ENCODE data around the gene SLC7A5.
A peak's percentile ranks its signal among the peaks of the same experiment; 100 is the strongest.
"Not testable (repeated sequence)": the region's sequence is repeated elsewhere in the genome, so short reads cannot be mapped to it uniquely, and the experiment has no call there.

Gene SLC7A5

GRCh38 chr16:87827588-87827915 is 41.8 kb downstream of the SLC7A5 start:
- not testable (repeated sequence) for H2AFZ ChIP-seq (ENCODE audit: low read depth, low read length)

GRCh38 chr16:87826798-87827587 is 42.3 kb downstream of the SLC7A5 start:
- no peak overlapping the region for H3K4me3 ChIP-seq (ENCODE audit: low read length)
- H3K36me3 ChIP-seq (ENCODE audit: insufficient read depth, low read length): peaks cover 9% of the 10 kb centered on the region
- H3K4me1 ChIP-seq (ENCODE audit: insufficient read depth, low read length): peaks cover 12% of the 10 kb centered on the region
- no peak overlapping the region for H2AFZ ChIP-seq (ENCODE audit: low read depth, low read length)
- H3K9me3 ChIP-seq (ENCODE audit: low read length): no peaks in the 10 kb centered on the region
- H3K27me3 ChIP-seq (ENCODE audit: insufficient read depth, low read length): no peaks in the 10 kb centered on the region

More at GRCh38 chr16:87827588-87827915, 41.8 kb downstream of the SLC7A5 start:
- H3K9me3 ChIP-seq (ENCODE audit: low read length); H3K4me3 ChIP-seq (ENCODE audit: low read length); H3K36me3 ChIP-seq (ENCODE audit: insufficient read depth, low read length); H3K4me1 ChIP-seq (ENCODE audit: insufficient read depth, low read length); H3K27me3 ChIP-seq (ENCODE audit: insufficient read depth, low read length): not testable (repeated sequence)

GRCh38 chr16:87826407-87826797 is 42.9 kb downstream of the SLC7A5 start:
- not testable (repeated sequence) for H3K36me3 ChIP-seq (ENCODE audit: insufficient read depth, low read length); H2AFZ ChIP-seq (ENCODE audit: low read depth, low read length); H3K9me3 ChIP-seq (ENCODE audit: low read length); H3K4me3 ChIP-seq (ENCODE audit: low read length); H3K27me3 ChIP-seq (ENCODE audit: insufficient read depth, low read length)
- peaks cover 17% of the 10 kb centered on the region for H3K4me1 ChIP-seq (ENCODE audit: insufficient read depth, low read length)

GRCh38 chr16:87825842-87826120 is 43.5 kb downstream of the SLC7A5 start:
- H2AFZ ChIP-seq (ENCODE audit: low read depth, low read length); H3K27me3 ChIP-seq (ENCODE audit: insufficient read depth, low read length); H3K36me3 ChIP-seq (ENCODE audit: insufficient read depth, low read length); H3K4me3 ChIP-seq (ENCODE audit: low read length); H3K9me3 ChIP-seq (ENCODE audit: low read length): not testable (repeated sequence)
- H3K4me1 ChIP-seq (ENCODE audit: insufficient read depth, low read length): peaks cover 18% of the 10 kb centered on the region

GRCh38 chr16:87824991-87825841 is 44.1 kb downstream of the SLC7A5 start:
- H2AFZ ChIP-seq (ENCODE audit: low read depth, low read length): no peak overlapping the region
- H3K36me3 ChIP-seq (ENCODE audit: insufficient read depth, low read length): peaks cover 2% of the 10 kb centered on the region
- no peaks in the 10 kb centered on the region for H3K27me3 ChIP-seq (ENCODE audit: insufficient read depth, low read length)
- H3K4me3 ChIP-seq (ENCODE audit: low read length): no peak overlapping the region
- H3K9me3 ChIP-seq (ENCODE audit: low read length): no peaks in the 10 kb centered on the region
- H3K4me1 ChIP-seq (ENCODE audit: insufficient read depth, low read length): peaks cover 18% of the 10 kb centered on the region

GRCh38 chr16:87824016-87824990 is 45.0 kb downstream of the SLC7A5 start:
- H3K36me3 ChIP-seq (ENCODE audit: insufficient read depth, low read length): no peaks in the 10 kb centered on the region
- no peak overlapping the region for H3K4me3 ChIP-seq (ENCODE audit: low read length)
- no peak overlapping the region for H2AFZ ChIP-seq (ENCODE audit: low read depth, low read length)
- peaks cover 18% of the 10 kb centered on the region for H3K4me1 ChIP-seq (ENCODE audit: insufficient read depth, low read length)
- no peaks in the 10 kb centered on the region for H3K9me3 ChIP-seq (ENCODE audit: low read length)
- H3K27me3 ChIP-seq (ENCODE audit: insufficient read depth, low read length): no peaks in the 10 kb centered on the region

DNA sequence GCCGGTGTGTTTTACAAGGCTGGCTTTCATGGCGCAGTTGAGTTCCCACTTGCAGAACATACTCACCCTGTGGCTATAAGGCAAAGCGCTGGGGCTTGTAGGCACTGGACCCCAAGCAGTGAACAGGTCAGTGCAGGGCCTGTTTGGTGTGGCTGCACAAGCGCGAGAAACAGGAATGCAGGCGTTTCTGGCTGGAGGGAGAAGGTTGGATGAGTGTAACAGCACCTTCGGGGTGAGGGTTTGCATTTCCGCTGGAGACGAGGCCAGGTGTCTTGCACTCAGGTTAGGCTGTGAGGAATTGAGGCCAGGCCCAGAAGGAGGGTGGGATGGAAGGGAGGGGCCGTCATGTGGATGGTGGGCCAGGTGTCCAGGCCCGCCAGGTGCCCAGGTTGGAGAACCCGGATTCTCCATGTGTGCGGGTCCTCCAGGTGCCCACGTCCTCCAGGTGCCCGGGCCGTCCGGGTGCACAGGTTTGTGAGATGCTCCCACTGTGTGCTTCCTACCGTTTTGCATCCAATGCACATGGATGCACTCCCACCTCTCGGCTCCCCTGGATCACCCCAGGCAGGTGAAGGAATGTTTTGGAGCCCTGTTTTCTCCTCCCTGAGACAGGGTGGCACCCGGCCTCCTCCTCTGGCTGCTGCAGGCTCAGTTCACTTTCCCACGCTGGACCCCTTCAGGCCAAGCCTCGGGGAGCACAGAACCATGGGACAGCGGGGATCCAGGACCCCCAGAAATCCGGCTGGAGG is 46.0 kb downstream of the SLC7A5 start:
- Histone ChIP-seq H3K4me1 (ENCODE audit: insufficient read depth, low read length) (peaks cover 18% of the 10 kb centered on the region), H3K4me3 (ENCODE audit: low read length) (no peak overlapping the region), H3K9me3 (ENCODE audit: low read length) (peaks cover 3% of the 10 kb centered on the region), H2AFZ (ENCODE audit: low read depth, low read length) (no peak overlapping the region), H3K27me3 (ENCODE audit: insufficient read depth, low read length) (no peaks in the 10 kb centered on the region), H3K36me3 (ENCODE audit: insufficient read depth, low read length) (no peaks in the 10 kb centered on the region)

DNA sequence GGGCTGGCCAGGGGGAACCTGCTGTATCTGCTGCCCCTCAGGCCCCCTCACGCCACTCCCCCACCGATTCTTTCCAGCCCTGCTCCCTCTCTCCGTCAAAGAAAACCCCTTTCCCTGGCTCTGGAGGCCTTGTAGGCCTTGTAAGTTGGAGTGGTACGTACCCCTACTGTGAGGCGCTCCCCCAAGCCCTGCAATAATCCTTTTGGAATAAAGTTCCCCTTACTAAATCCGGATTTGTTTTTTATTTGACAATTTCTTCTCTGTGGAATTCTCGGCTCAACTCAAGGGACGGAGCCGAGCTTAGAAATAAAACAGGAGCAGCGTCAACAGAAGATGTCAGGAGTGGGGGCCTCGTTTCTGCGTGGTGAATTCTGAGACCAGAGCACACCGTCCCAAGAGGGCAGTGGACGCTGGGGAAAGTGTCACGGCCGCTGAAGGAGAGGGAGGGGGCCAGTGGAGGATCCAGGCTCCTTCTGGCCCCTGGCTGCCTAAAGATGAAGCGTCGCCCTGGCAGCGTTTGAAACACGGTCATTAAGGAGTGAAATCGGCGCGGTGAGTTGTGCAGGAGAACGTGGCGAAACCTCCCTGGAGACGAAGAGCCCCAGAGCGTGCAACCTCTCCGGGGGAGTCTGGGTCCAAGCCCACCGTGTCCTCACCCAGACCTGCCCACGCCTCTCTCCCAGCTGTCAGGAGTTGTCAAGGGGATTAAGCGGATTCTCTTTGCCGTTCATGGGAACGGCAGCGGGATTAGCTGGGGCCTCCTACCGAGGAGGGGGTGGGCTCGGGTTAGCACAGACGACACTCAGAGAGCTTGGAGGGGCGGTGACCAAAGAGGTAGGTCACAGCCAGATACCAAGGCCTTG is 47.0 kb downstream of the SLC7A5 start:
- H3K4me3 ChIP-seq (ENCODE audit: low read length): no peak overlapping the region
- peaks cover 18% of the 10 kb centered on the region for H3K4me1 ChIP-seq (ENCODE audit: insufficient read depth, low read length)
- no peaks in the 10 kb centered on the region for H3K36me3 ChIP-seq (ENCODE audit: insufficient read depth, low read length)
- H3K27me3 ChIP-seq (ENCODE audit: insufficient read depth, low read length): no peaks in the 10 kb centered on the region
- peak overlapping the region; percentile 59 for H2AFZ ChIP-seq (ENCODE audit: low read depth, low read length)
- peaks cover 8% of the 10 kb centered on the region for H3K9me3 ChIP-seq (ENCODE audit: low read length)

GRCh38 chr16:87821376-87822107 is 47.8 kb downstream of the SLC7A5 start:
- Histone ChIP-seq H3K9me3 (ENCODE audit: low read length) (peaks cover 8% of the 10 kb centered on the region), H3K36me3 (ENCODE audit: insufficient read depth, low read length) (no peaks in the 10 kb centered on the region), H3K4me1 (ENCODE audit: insufficient read depth, low read length) (peaks cover 18% of the 10 kb centered on the region), H2AFZ (ENCODE audit: low read depth, low read length) (peak overlapping the region; percentile 59), H3K27me3 (ENCODE audit: insufficient read depth, low read length) (no peaks in the 10 kb centered on the region), H3K4me3 (ENCODE audit: low read length) (no peak overlapping the region)

- Histone ChIP-seq H3K4me1 (ENCODE audit: insufficient read depth, low read length) (peaks cover 18% of the 10 kb centered on the region), H3K4me3 (ENCODE audit: low read length) (no peak overlapping the region), H2AFZ (ENCODE audit: low read depth, low read length) (no peak overlapping the region), H3K36me3 (ENCODE audit: insufficient read depth, low read length) (no peaks in the 10 kb centered on the region), H3K9me3 (ENCODE audit: low read length) (peaks cover 8% of the 10 kb centered on the region), H3K27me3 (ENCODE audit: insufficient read depth, low read length) (no peaks in the 10 kb centered on the region)
These were observed 49.3 kb downstream of the SLC7A5 start for GRCh38 chr16:87819983-87820382.

- H3K4me1 ChIP-seq (ENCODE audit: insufficient read depth, low read length): peaks cover 18% of the 10 kb centered on the region
- peaks cover 8% of the 10 kb centered on the region for H3K9me3 ChIP-seq (ENCODE audit: low read length)
- no peak overlapping the region for H2AFZ ChIP-seq (ENCODE audit: low read depth, low read length)
- H3K4me3 ChIP-seq (ENCODE audit: low read length): no peak overlapping the region
- no peaks in the 10 kb centered on the region for H3K36me3 ChIP-seq (ENCODE audit: insufficient read depth, low read length)
- H3K27me3 ChIP-seq (ENCODE audit: insufficient read depth, low read length): no peaks in the 10 kb centered on the region
These were observed 50.0 kb downstream of the SLC7A5 start for GRCh38 chr16:87819282-87819681.
